ENCODE data around the gene SPATA16.

- no peak for TF ChIP-seq CEBPB (IDR thresholded peaks at IDR 0.05; ENCODE audit: borderline replicate concordance, low read depth, low read length)
- TF ChIP-seq ZNF207 (IDR thresholded peaks at IDR 0.05; ENCODE audit: borderline replicate concordance): no peak
- TF ChIP-seq ZFX (CRISPR knock-in tag; IDR thresholded peaks at IDR 0.05; ENCODE audit: low read depth): no peak
- TF ChIP-seq HNRNPK (IDR thresholded peaks at IDR 0.05; ENCODE audit: low read depth, low read length, poor library complexity, severe bottlenecking): no peak
- TF ChIP-seq CBX1 (IDR thresholded peaks at IDR 0.05; ENCODE audit: low read depth): no peak
- TF ChIP-seq ZBTB7A (CRISPR knock-in tag; IDR thresholded peaks at IDR 0.05): no peak
- no peak for TF ChIP-seq HDAC2 (CRISPR knock-in tag; IDR thresholded peaks at IDR 0.05)
Measured at GRCh38 chr3:172938788-172939187, 202.2 kb downstream of the SPATA16 start.
